ENCODE results near the gene IFITM1.
"Not testable (repeated sequence)": the region's sequence is repeated elsewhere in the genome, so short reads cannot be mapped to it uniquely, and the experiment has no call there.

IFITM1 gene

DNA sequence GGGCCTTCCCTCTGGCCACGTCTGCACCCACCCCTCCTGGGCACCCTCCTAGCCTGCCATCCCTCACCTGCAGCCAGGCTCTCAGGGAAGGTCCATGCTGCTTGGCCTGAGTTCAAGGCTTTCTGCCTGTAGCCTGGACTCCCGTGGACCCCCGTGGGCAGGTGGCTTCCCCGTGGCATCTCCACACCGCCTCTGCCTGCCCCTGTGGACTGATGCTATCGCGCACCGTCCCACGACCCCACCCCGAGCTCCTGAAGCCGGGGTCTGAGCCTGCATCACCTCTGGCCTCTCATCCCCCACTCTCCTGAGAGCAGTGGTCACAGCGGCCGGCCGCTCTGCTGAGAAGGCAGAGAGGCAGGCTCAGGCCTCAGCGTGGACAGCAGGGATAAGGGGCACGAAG, 19.1 kb upstream of the IFITM1 start:
- DNase-seq = no peak

DNA sequence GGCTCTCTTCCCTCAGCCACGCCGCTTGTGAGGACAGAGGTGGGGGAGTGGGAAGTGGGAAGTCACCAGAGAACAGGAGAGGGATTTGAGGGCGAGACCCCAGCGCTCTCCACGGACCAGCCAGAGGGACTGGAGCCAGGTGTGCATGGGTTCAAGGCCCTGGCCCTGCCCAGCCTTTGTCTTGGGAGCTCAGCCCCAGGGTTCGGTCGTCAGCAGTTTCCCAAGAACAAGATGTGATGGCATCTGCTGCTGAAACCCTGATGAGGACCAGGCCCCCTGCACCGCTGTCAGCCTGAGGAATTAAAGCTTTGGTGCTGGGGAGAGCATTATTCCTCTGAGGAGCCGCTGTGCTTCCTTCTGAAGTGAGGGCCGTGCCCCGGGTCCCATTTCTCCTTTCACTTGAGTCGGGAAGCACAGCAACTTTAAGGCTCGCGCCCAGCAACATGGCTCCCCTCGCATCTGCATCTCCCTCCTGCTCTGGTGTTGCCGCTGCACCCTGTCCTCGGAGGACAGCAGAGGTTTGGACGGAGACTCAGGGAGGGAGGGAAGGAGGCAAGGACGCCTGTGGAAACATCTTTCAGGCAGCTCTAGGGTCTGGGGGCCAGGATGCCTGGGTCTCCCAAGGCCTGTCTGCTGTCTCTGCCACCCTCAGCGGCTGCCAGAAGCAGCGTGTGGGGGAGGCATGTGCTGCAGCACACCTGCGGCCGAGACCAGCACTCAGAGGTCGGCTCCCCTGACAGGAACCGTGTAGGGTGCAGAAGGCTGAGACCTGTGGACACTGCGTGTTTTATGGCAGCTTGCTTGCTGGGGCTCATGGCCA, 18.3 kb upstream of the IFITM1 start:
- no peak for DNase-seq

DNA sequence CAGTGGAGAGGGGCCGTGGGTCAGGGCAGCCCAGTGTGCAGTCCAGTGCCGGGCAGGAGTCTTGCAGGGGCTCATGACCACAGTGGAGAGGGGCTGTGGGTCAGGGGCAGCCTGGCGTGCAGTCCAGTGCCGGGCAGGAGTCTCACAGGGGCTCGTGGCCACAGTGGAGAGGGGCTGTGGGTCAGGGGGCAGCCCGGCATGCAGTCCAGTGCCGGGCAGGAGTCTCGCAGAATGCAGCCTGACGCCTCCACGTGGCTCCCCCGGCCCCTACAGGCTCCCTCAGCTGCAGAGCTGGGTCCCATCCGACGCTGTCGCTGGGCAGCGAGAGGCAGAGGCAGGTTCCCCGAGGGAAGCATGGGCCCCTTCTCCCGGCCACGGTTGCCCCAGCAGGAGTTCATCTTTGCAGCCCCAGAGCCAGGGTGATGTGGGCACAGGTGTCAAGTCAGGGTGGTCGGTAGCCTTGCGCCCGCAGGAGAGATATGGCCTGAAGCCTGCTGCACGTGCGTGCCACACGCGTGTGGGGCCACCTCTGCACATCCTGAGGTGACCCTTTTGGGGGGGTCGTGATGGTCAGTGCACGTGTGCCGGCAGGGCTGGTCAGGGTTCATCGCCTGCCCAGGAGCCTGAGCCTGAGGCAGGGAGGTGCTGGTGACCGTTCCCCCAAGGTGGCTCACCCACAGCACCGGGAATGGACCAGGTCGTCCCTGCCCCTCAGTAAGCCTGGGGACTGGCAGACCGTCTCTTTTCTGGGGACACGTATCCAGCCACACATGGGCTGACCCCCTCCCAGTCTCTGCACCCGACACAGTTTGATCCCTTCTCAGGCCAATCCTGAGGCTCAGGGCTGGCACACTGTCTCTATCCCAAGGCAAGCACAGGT, 17.4 kb upstream of the IFITM1 start:
- DNase-seq = no peak

DNA sequence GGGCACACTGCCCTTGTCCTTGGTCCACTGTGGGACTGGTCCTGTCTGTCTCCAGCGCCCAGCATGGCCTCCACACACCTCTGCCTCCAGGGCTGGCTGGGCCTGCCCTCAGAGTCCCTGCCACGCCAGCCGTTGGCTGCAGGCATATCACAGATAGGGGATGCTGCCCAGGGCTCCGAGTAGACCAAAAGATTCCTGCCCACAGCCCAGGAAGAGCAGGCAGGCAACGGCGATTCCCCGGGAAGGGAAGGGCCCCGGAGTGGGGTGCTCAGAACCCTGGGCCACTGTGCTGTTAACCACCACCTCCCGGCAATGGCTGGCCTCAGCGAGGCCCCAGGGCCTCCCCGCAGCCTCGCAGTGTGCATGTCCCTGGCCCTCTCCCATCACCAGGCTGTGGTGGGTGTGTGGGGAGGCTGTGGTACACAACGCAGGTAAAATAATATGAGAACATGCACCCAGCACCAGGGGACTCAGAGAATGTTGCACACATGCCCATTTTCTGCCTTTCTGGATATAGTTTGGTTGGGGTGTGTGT, 16.7 kb upstream of the IFITM1 start:
- DNase-seq = no peak

DNA sequence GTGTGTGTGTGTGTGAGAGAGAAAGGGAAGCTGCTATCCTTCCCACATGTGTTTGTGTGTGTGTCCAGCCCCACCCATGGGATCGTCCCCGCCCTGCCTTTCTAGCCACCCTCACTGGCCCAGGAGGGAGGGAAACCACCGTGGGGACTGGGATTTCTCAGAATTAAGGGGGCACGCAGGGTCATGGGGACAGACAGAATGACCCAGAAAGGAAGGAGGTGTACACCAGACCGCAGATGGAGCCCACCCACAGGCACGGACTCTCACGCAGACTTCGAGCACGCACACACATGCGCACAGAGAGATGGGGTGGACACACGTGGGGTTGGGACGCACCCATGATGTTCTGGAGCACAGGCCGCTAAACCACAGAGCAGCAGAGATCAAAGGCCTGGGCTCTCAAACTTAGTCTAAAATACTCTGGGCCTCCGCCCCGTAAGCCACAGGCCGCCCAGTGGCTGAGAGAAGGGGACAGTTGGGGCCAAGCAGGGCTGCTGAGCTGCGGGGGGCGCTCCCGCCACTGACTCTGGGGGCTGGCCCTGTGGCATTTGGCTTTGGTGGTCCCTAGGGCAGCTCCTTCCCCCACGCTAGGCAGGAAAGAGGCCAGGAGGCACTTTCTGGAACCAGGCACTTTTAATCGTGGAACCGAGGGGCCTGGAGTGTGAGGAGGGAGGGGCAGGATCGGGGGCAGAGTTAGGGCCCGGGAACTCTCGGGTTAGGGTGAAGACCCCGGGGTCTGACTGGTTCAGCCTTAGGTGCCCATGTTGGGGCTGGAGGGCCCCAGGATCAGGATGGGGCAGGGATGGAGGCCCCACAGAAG, 16.0 kb upstream of the IFITM1 start:
- no peak for DNase-seq

DNA sequence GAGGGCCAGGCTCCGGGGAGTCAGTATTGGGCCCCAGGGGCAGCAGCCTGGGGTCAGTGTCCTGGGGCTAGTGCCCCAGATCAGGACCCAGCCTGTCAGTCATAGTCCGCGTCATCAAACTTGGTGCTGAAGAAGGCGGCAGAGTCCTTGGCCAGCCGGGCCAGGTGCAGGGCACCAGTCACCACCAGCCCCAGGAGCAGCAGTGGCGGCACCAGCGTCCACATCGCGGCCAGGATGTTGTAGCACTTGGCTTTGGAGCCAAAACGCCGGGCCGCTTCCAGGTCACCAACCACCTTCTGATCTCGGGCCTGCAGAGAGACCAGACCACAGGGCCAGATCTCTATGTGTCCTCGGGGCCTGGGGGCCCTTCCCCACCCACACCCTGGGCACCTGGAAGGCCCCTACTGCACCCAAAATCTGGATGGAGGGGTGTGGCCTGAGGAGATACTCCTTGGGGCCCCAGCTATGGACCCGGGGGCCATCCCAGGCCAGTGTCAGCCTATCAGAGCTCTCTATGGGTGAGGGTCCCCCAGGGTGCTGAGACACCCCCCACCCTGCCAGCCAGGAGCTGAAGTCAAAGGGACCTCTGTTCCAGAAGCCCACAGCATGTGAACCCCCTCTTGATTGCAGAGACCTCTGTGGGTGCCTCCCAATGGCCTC, 15.3 kb upstream of the IFITM1 start:
- DNase-seq = no peak

DNA sequence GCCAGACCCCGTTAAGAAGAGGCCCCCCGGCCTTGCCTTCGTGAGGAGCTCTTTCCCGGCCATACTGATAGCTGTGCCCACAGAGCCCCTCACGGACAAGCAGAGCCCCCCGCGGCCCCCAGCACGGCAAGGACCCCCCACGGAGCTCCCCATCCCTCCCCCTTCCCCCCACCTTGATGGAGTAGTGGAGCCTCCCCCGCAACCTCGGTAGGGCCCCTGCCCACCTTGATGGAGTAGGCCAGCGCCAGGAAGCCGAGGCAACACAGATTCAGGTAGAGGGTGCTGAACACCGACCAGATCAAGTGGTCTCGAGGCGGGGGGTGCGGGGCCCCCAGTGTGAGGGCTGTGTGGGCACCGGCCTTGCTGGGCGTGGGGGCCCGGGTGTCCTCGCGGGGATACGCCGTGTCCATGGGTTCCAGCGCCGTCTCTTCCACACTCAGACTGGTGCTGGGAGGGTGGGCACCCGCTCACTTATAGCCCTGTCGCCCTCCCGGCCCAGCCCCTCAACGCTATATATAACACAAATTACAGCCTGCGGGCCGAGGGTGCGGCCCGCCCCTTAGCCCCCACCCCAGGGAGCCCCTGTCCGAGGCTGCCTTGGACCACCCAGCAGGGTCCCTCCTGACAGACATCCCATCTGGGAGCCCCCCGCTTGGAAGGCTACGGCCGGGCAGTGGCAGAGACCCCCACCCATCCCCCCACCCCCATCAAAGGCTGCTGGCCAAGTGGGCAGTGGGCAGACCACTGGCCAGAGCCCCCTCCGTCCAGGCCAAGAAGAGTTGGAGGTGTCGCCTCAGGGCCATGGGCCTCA, 14.6 kb upstream of the IFITM1 start, which contains the start of gene IFITM5:
TSS of gene IFITM5 (minus strand) at position 446 of the 811 bp plus-strand sequence. CDS start at position 410, 36 bp downstream.
- DNase-seq = no peak

DNA sequence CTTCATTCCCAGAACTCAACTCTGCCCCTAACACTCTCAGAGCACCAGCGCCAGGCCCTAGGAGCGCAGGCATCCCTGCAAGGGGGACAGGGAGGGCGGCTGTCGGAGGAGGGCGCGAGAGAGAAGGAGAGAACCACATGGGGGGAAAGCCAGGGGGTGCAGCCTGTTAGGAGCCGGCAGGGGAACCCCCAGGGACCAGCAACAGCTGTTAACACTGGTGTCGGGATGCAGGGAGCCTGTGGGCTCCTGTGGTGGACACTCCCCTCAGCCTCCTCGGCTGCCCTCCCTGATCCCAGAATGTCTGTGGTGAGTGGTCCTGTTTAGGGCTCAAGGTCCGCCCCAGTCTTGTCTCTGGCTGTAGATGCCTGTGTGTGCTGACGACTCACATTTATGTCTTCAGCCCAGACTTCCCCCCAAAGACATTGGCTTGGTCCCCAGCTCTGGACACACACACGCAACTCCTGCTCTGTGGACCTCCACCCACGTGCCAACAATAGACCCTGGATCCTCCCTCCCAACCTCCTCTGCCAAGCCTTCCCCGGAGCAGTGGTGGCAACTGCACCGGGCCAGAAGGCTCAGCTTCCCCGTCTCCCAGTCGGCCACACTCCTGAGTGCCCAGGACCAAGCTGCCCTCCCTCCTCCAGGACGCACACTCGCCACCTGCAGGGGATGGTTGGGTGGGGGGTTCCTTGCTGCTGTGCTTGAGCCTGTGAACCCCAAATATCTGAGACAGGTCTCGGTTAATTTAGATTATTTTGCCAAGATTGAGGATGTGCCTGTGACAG, 13.7 kb upstream of the IFITM1 start:
- DNase-seq = peak; percentile 10 to 70

DNA sequence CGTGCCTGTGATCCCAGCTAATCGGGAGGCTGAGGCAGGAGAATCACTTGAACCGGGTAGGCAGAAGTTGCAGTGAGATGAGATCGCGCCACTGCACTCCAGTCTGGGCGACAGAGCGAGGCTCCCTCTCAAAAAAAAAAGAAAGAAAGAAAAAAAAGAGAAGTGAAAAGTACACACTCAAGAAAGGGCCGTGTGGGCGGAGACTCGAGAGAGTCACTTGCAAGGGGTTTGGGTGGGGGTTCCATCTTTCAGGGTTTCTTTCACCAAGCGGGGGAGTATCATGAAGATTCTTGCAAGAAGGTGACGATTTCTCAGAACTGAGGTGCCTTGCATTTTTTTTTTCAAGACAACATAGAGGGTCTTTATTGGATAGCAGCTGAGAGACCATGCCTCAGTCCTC, 10.5 kb upstream of the IFITM1 start:
- DNase-seq = no peak

DNA sequence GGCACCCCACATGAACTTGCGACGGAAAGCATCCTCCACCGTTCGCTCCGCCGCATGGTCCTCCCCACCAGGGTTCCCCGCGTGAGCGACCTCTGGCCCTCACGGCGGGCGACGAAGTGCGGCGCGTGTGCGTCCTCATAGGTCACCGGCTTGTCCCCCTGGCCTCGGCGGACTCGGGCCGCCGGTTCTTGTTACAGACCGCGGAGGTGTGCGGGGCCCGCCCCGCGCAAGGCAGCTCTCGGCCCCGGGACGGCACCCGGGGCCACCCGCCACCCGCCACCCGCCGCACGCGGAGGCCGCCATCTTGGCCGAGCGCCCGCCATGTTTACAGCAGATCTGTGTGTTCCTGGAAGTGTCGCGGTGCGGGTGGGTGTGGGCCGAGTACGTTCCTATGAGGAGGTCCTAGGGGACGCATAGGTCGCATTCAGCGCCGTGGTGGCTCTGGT, 9.8 kb upstream of the IFITM1 start:
- no peak for DNase-seq

DNA sequence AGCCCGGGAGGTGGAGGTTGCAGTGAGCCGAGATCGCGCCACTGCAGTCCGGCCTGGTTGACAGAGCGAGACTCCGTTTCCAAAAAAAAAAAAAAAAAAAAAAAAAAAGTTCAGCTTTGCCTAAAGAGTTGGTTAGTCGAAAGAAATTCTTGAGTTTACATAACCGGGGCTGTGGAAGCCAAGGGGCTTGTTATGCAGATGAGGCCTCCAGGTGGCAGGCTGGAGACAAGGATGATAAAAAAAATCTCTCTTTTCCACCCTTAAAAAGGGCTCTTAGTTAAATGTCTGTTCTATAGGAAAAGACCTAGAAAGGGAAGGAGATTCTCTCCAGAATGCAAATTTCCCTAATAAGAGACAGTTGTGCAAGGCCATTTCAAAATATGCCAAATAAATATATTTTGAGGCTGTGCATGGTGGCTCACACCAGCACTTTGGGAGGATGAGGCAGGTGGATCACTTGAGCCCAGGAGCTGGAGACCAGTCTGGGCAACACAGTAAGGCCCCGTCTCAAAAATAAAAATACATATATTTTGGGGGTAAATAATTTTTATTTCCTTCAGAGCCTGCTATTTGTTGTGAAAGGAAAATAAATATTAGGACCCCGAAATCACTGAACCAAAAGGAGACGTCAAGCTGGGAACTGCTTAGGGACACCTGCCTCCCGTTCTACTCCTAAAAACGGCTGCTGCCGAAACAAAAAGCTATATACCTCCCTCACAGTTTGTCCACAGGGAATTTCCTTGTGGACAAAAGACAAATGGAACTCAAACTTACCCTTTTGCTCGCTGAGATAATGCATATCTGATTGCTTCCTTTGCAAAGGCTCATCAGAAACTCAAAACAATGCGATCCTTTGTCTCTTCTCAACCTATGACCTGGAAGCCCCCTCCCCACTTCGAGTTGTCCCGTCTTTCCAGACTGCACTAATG, 8.7 kb upstream of the IFITM1 start:
- DNase-seq = peak in 1 of 2 experiments; percentile 35

DNA sequence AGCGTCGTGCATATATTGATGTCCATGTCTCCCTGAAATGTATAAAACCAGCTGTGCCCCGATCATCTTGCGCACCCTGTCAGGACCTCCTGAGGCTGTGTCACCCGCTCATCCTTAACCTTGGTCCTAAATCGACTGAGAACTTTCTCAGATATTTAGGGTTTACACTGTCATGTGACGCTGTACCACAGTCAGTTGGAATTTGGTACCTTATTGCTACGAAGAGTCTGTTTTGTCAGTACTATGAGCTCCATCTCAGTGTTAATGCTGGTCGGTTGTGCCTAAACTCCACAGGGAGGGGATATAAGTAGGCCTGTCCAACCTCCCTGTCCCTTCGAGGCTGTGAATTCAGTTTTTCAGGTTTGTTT, 8.0 kb upstream of the IFITM1 start:
- no peak for DNase-seq

DNA sequence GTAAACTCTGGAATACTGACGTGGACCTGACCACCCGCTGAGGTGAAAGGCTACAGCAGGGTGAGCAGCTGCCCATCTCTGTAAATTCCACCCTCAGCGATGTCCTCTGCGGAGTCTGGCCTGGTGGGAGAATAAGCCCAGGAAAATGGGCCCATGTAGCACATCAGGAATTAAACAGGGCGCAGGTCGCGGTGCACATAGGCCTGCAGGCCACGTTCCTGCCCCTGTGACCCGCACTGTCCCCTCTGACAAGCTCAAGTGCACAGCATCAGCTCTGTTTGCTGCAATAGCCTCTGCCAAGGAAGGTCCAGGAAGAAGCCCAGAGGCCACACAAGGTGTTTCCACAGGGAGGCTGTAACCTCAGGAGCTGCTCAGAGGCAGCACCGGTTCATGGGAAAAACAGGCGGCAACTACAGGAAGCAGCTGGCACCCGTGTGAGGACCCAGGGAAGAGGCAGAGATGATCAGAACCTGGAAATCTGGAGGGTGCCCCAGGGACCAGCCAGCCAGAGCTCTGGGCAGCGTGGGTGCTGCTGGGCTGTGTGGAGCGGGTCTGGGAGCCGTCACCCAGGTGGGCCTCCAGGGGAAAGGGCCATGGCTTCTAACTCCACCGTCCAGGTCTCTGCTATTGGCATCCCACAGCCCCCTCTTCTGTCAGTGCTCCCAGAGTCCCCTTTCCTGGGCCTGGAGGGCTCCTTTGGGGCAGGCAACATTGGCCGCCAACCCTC, 7.0 kb upstream of the IFITM1 start:
- no peak for DNase-seq

DNA sequence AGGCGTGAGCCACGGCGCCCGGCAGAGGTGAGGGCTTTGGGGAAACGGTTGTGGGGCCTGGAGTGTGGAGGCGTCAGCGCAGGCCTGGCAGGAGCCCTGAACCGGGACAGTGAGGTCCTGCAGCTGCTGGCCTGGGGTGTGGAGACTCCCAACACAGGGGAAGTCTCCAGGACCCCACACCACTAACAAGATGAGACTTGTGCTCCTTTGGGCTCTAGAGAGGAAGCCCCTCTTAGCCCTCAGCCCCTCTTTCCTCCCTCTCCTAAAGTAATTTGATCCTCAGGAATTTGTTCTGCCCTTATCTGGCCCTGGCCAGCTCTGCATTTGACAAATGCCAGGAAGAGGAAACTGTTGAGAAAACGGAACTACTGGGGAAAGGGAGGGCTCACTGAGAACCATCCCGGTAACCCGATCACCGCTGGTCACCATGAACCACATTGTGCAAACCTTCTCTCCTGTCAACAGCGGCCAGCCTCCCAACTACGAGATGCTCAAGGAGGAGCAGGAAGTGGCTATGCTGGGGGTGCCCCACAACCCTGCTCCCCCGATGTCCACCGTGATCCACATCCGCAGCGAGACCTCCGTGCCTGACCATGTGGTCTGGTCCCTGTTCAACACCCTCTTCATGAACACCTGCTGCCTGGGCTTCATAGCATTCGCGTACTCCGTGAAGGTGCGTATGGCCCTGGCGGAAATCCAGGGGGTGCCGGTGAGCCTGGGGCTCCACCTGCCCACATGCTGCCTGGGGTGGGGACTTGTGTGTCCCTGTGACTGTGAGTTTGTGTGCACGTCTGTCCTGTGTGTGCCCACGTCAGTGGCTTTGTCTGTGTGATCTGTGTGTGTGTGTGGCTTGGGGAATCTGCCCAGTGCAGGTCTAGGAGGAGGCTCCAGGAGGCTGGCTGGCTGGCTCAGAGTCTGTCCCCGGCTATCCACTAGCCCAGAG, 5.8 kb upstream of the IFITM1 start, which contains the start of gene IFITM2:
TSS of gene IFITM2 (plus strand) at position 51 of the 943 bp plus-strand sequence. CDS start at position 428, 377 bp downstream.
- not testable (repeated sequence) for DNase-seq

DNA sequence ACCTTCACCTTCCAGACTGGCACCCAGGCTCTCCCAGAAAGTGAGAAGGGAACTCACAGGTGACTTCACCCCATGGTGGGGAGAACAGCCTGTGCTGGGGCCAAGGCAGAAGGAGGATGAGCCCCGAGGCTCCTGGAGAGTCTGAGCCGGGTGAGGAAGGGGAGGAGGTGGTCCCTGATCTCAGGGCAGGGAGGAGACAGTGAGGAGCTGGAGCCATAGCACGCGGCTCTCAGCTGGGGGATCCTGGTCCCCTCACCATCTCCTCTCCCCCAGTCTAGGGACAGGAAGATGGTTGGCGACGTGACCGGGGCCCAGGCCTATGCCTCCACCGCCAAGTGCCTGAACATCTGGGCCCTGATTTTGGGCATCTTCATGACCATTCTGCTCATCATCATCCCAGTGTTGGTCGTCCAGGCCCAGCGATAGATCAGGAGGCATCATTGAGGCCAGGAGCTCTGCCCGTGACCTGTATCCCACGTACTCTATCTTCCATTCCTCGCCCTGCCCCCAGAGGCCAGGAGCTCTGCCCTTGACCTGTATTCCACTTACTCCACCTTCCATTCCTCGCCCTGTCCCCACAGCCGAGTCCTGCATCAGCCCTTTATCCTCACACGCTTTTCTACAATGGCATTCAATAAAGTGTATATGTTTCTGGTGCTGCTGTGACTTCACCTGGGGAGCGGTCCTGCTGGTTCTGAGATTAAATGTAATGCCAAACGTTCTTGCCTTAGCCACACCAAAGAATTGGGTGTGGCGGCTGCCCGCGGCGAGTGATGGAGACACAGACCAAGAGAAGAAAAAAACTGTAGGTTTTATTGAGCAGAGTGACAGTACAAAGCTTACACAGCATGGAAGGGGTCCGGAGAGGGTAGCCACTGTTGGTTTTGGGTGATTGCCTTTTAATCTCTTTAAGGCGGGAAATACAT, 4.8 kb upstream of the IFITM1 start:
- not testable (repeated sequence) for DNase-seq

DNA sequence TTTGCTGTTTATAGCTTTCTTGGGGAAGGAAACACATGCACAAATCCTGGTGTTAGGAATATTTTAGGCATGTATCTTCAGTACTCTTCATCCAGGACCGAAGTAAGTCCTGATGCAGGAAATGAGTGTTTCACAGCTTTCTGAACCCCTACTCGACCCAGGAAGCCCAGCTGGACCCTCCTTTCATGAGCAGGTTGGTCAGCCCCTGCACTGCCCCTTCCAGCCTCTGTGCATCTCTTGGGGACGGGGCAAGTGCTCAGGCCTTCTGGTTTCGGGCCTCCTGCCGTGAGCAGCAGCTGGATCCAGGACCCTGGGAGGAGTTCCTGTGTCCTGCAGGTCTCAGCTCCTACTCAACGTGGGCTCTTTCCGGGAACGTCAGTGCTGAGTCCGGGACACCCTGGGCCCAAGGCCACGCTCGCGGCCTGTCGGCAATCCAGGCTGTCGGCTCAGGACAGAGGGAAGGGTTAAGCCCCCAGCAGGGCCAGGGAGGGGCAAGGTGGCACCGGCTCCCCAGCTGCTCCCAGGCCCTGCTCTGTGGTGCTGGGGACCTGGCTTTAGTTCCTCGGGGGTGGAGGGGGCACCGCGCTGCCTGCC, 3.8 kb upstream of the IFITM1 start:
- not testable (repeated sequence) for DNase-seq
